Left cardiac atrium (tissue), 4 donors: Measurements from ENCODE around the gene PRKRA. TPM values are rescaled to one million over a fixed set of nuclear protein-coding genes. Genes with fewer than 3 reads are reported as not detected.

ENCODE experiments used
- ATAC-seq, 2 donors: fragments of 200-7000 bp; cut with Tn5 transposase; one replicate each; pipeline ENCODE4 v1.9.1; 2020; ENCODE audit warnings: mild to moderate bottlenecking in 2 of 2, moderate library complexity in 2 of 2
- DNase-seq: peaks from one replicate; pipeline ENCODE4 v3.0.0-alpha.2; 2020
- intact Hi-C, 2 donors: fragments of 100-400 bp; cut with DNase I; formaldehyde crosslinking; loops; one replicate each; pipeline versions ENCODE4 v1.14.1 to v1.15.1; 2022 to 2023
- total RNA-seq, 2 donors: library from RNA; stranded (reverse); fragmentation: NEBNext Ultra II Directional; extraction: Animal tissue kit (Norgen Biotek cat#: 25700); gene quantifications; one replicate each; pipeline ENCODE4 v1.2.1, GENCODE V29; 2021
- donor health status: DM: no; HTN: yes; CAD: no.
- donor health status: DM: no; HTN: yes; CAD: no; lungs with severe emphysema.
- donor health status: DM: yes; HTN: yes; CAD: no.
- donor health status: Dilated cardiomyopathy.

PRKRA gene
- total RNA-seq, 2 donors from 2014 or later: 32.1 to 44.3 TPM

DNA sequence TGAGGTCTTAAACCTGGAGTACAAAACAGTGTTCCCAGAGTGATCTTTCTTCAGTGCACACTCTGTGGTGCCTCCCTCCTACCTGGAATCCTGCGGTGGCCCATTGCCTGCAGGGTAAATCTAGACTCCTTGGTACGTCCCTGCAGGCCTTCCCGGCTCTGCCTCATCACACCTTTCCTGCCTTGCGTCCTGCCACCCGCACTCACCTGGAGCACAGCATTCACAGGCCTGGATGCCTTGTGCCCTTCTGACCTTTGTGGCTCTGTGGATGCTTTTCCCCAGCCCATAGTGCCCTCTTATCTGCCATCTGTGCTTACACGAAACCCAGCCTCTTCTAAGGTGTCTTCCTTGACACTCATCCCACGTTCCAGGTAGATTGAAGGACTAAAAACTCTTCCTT is 62.7 kb downstream of the PRKRA start:
- DNase-seq: no peak
- intact Hi-C loops: no loop called here
- ATAC-seq: no peak

DNA sequence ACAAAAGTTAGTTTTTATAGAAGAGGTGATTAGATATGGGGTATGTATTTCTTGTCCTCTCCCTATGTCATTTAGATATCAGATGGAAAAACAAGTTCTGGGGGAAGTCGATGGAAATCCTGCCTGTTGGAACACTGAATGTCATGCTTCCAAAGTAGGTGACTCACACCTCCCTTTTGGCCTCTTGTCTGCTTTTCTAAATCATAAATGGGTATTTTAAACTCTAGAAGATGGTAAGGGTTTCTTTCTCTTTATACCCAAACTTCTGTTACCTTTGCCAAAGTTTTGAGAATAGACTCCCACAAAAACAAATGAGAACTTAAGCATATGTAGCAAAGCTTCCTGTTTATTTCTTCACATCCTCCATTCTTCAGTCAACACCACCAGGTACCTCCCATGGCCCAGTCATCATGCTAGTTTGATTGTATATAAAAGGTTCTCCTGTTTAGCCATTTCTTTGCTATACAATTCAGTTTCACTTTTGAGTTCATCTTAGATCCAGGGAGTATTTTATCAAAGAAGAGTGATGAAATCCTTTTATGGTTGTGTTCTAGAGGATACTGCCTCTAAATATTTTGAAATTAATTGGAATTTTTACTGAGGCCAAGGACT is 63.9 kb downstream of the PRKRA start:
- no peak for DNase-seq
- no peak for ATAC-seq
- intact Hi-C loops: no loop called here

- ATAC-seq (no peak), DNase-seq (no peak)
- intact Hi-C loops: no loop called here
Measured at GRCh38 chr2:178385595-178386148, 65.3 kb downstream of the PRKRA start.

GRCh38 chr2:178383718-178384117 is 67.3 kb downstream of the PRKRA start:
- intact Hi-C loops: no loop called here
- DNase-seq (no peak), ATAC-seq (no peak)

Other genes starting within 250 kb of the PRKRA start
- gene PJVK, start 203 bp upstream of the PRKRA start, total RNA-seq: 1 to 10 TPM; 1.2 to 1.4 TPM
- gene FKBP7, start 27.4 kb upstream of the PRKRA start, total RNA-seq: 10 to 100 TPM; 12.7 to 13.5 TPM
- 10 to 100 TPM; 34.0 to 54.1 TPM for gene PLEKHA3, start 29.3 kb upstream of the PRKRA start, total RNA-seq